OCI-LY1 (cell line): Measurements from ENCODE around the gene SIX5.

Experiments used
- H2AFZ ChIP-seq: fragments of 200-600 bp; sonication (generic), shearing (Covaris generic); 2 replicates; pipeline ENCODE4 v1.6.0; 2014; ENCODE audit warnings: antibody characterized with exemption, mild to moderate bottlenecking, low read length
- H3F3A ChIP-seq: fragments of 200-600 bp; sonication (generic), shearing (Covaris generic); 2 replicates; pipeline ENCODE4 v1.6.0; 2014; ENCODE audit warnings: mild to moderate bottlenecking, antibody characterized with exemption, low read length, moderate library complexity; ENCODE audit not compliant: insufficient read depth
- H3K27ac ChIP-seq: fragments of 200-600 bp; sonication (generic); 2 replicates; pipeline ENCODE4 v1.5.1; 2014; ENCODE audit warnings: low read length, mixed run types, mild to moderate bottlenecking, low read depth; ENCODE audit not compliant: poor library complexity, severe bottlenecking
- H3K27me3 ChIP-seq: fragments of 200-600 bp; sonication (generic); 2 replicates; pipeline ENCODE4 v1.6.0; 2014; ENCODE audit warnings: antibody characterized with exemption, mild to moderate bottlenecking, low read length, moderate library complexity; ENCODE audit not compliant: insufficient read depth
- H3K36me3 ChIP-seq: fragments of 200-600 bp; sonication (generic); 2 replicates; pipeline ENCODE4 v1.6.1; 2014; ENCODE audit warnings: mild to moderate bottlenecking, antibody characterized with exemption, low read length, moderate library complexity, mixed read lengths; ENCODE audit not compliant: insufficient read depth
- H3K4me1 ChIP-seq: fragments of 200-600 bp; sonication (generic); 2 replicates; pipeline ENCODE4 v1.5.1; 2014; ENCODE audit warnings: mild to moderate bottlenecking, low read length, moderate library complexity; ENCODE audit not compliant: insufficient read depth, severe bottlenecking
- H3K4me2 ChIP-seq: fragments of 200-600 bp; sonication (generic), shearing (Covaris generic); 2 replicates; pipeline ENCODE4 v1.6.1; 2014; ENCODE audit warnings: low read length
- H3K4me3 ChIP-seq: fragments of 200-600 bp; sonication (generic); 2 replicates; pipeline ENCODE4 v1.5.1; 2014; ENCODE audit warnings: low read length, low read depth, mild to moderate bottlenecking, mixed read lengths; ENCODE audit not compliant: poor library complexity, severe bottlenecking
- H3K79me2 ChIP-seq: fragments of 200-600 bp; shearing (Covaris generic); 2 replicates; pipeline ENCODE4 v1.6.1; 2016; ENCODE audit warnings: mixed run types, low read length, mixed read lengths; ENCODE audit not compliant: insufficient read depth
- H3K9ac ChIP-seq: fragments of 200-600 bp; sonication (generic), shearing (Covaris generic); 2 replicates; pipeline ENCODE4 v1.6.1; 2014; ENCODE audit warnings: mild to moderate bottlenecking, low read length, mixed read lengths
- H3K9me2 ChIP-seq: fragments of 200-600 bp; sonication (generic), shearing (Covaris generic); 2 replicates; pipeline ENCODE4 v1.6.1; 2014; ENCODE audit warnings: low read depth, mild to moderate bottlenecking, low read length, mixed read lengths
- H3K9me3 ChIP-seq: fragments of 200-600 bp; shearing (Covaris generic); 2 replicates; pipeline ENCODE4 v1.6.1; 2014; ENCODE audit warnings: low read length, mixed read lengths
- H4K20me1 ChIP-seq: fragments of 200-600 bp; sonication (generic), shearing (Covaris generic); 2 replicates; pipeline ENCODE4 v1.6.0; 2016; ENCODE audit warnings: mild to moderate bottlenecking, low read length; ENCODE audit not compliant: insufficient read depth
- EZH2 ChIP-seq: fragments of 200-600 bp; sonication (generic), shearing (Covaris generic); IDR thresholded peaks from 2 replicates; pipeline ENCODE4 v1.8.0; 2017; ENCODE audit warnings: borderline replicate concordance, mixed run types, mild to moderate bottlenecking, antibody characterized with exemption, low read length, moderate library complexity, mixed read lengths
- TF ChIP-seq, protein P1 (sequence below): fragments of 200-600 bp; sonication (generic), shearing (Covaris generic); IDR thresholded peaks from 2 replicates; pipeline ENCODE4 v1.5.1; 2017; ENCODE audit warnings: mild to moderate bottlenecking, antibody characterized with exemption, low read length, moderate library complexity, mixed read lengths

Gene SIX5

DNA sequence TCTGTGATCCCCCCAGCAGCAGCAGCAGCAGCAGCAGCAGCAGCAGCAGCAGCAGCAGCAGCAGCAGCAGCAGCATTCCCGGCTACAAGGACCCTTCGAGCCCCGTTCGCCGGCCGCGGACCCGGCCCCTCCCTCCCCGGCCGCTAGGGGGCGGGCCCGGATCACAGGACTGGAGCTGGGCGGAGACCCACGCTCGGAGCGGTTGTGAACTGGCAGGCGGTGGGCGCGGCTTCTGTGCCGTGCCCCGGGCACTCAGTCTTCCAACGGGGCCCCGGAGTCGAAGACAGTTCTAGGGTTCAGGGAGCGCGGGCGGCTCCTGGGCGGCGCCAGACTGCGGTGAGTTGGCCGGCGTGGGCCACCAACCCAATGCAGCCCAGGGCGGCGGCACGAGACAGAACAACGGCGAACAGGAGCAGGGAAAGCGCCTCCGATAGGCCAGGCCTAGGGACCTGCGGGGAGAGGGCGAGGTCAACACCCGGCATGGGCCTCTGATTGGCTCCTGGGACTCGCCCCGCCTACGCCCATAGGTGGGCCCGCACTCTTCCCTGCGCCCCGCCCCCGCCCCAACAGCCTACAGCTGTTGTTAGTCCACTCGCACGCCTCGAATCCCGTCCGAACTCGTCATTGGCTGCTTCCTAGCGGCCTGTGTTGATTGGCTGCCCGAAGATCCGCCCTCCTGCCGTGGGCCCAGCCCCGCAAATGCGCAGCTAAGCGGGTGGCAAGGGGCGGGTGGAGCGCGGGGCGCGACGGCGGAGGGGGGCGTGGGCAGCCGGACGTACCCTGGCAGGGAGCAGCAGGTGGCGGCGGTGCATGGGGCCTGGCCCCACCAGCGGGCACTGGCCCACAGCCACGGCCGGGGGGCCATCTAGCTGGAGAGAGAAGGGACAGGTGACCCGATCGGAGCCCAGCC is 1.4 kb upstream of the SIX5 start:
- Histone ChIP-seq H3K9me3 (no peaks in the 10 kb centered on the region), H3K4me2 (peak overlapping the region; percentile 86), H3K27me3 (no peaks in the 10 kb centered on the region; the same call in 1 of the 2 replicates), H3K4me3 (peak overlapping the region; percentile 62), H3K79me2 (no peaks in the 10 kb centered on the region), H3K9ac (peak overlapping the region; percentile 51), H3K9me2 (no peaks in the 10 kb centered on the region), H3K36me3 (no peaks in the 10 kb centered on the region), H3F3A (no peaks in the 10 kb centered on the region), H4K20me1 (no peaks in the 10 kb centered on the region), H2AFZ (no peak overlapping the region), H3K27ac (peak overlapping the region; percentile 58), H3K4me1 (peaks cover 34% of the 10 kb centered on the region)
- TF ChIP-seq, protein P1, sequence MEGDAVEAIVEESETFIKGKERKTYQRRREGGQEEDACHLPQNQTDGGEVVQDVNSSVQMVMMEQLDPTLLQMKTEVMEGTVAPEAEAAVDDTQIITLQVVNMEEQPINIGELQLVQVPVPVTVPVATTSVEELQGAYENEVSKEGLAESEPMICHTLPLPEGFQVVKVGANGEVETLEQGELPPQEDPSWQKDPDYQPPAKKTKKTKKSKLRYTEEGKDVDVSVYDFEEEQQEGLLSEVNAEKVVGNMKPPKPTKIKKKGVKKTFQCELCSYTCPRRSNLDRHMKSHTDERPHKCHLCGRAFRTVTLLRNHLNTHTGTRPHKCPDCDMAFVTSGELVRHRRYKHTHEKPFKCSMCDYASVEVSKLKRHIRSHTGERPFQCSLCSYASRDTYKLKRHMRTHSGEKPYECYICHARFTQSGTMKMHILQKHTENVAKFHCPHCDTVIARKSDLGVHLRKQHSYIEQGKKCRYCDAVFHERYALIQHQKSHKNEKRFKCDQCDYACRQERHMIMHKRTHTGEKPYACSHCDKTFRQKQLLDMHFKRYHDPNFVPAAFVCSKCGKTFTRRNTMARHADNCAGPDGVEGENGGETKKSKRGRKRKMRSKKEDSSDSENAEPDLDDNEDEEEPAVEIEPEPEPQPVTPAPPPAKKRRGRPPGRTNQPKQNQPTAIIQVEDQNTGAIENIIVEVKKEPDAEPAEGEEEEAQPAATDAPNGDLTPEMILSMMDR: peak; percentile 87
- no peak for TF ChIP-seq EZH2

GRCh38 chr19:45769821-45770191 is 754 bp upstream of the SIX5 start:
- no peak for TF ChIP-seq EZH2
- TF ChIP-seq, protein P1: no peak
- Histone ChIP-seq H3K27ac (peak overlapping the region; percentile 58), H3K9me2 (no peaks in the 10 kb centered on the region), H3K9ac (peak overlapping the region; percentile 51), H4K20me1 (no peaks in the 10 kb centered on the region), H3F3A (no peaks in the 10 kb centered on the region), H3K4me1 (peaks cover 34% of the 10 kb centered on the region), H3K9me3 (no peaks in the 10 kb centered on the region), H3K27me3 (no peaks in the 10 kb centered on the region; the same call in 1 of the 2 replicates), H3K4me3 (peak overlapping the region; percentile 62), H3K4me2 (peak overlapping the region; percentile 86), H2AFZ (no peak overlapping the region), H3K79me2 (no peaks in the 10 kb centered on the region), H3K36me3 (no peaks in the 10 kb centered on the region)

DNA sequence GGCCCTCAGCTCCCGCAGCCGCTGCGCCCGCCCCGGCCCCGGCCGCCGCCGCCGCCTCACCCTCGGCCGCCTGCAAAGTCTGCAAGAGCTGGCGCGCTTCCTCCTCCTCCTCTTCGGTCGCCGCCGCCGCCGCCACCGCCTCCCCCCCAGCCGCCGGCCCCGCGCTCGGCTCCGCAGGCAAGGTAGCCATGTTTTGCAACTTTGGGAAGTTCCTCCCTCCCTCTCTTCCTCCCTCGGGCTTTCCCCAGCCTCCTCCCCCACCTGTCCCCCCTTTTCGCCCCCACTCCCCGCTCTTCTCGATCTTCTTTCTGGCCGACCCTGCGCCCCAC is 433 bp downstream of the SIX5 start:
- no peaks in the 10 kb centered on the region for H4K20me1 ChIP-seq
- no peaks in the 10 kb centered on the region for H3K79me2 ChIP-seq
- no peak overlapping the region for H3K27ac ChIP-seq
- no peaks in the 10 kb centered on the region for H3K9me2 ChIP-seq
- H3K27me3 ChIP-seq: no peaks in the 10 kb centered on the region; the same call in 1 of the 2 replicates
- peak overlapping the region; percentile 83 for H3K9ac ChIP-seq
- TF ChIP-seq, protein P1: no peak
- TF ChIP-seq EZH2: no peak
- H3K4me3 ChIP-seq: peak overlapping the region; percentile 76
- H3K4me1 ChIP-seq: peaks cover 33% of the 10 kb centered on the region
- H3F3A ChIP-seq: no peaks in the 10 kb centered on the region
- no peaks in the 10 kb centered on the region for H3K36me3 ChIP-seq
- peak overlapping the region; percentile 95 for H3K4me2 ChIP-seq
- H2AFZ ChIP-seq: no peak overlapping the region
- H3K9me3 ChIP-seq: no peaks in the 10 kb centered on the region
